Measurements from ENCODE around the gene HPSE2.

HPSE2 gene

DNA sequence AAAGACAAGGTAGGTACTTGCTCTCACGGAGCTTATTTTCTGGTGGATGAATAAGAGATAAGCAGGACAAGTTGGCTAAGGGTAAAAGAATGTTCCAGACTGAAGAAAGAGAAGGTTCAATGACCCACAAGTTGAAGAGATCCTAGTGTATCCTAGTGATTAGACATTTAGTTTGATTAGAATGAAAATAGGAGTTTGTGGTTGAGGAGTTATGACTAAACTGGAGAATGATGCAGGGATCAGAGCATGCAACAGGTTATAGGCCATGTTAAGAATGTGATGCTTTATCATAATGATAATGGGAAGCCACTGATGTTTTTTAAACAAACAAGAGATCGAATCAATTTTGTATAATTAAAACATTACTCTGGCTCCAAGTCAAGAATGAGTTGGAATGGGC lies 357.2 kb downstream of the HPSE2 start:
- WGBS (ENCODE audit: insufficient coverage): 83% methylated on average over 1 of the region's 2 CpGs
- no peaks in the 10 kb centered on the region for H3K9me3 ChIP-seq (ENCODE audit: control extremely low read depth in 1 of 5, control insufficient read depth in 4 of 5, insufficient read depth in 2 of 5, low read depth in 1 of 5, low read length in 4 of 5)
- H3K36me3 ChIP-seq (ENCODE audit: control insufficient read depth in 4 of 4, insufficient read depth in 4 of 4, low read length in 3 of 4): no peaks in the 10 kb centered on the region
- H3K27me3 ChIP-seq (replicated peaks in 2 of 5; ENCODE audit: control insufficient read depth in 4 of 5, insufficient read depth in 5 of 5, low read length in 4 of 5): peaks cover 0 to 2% (median 0%) of the 10 kb centered on the region in 5 experiments
- CTCF ChIA-PET: no interaction called here
- POLR2A ChIA-PET: no interaction called here
- no peak overlapping the region for H3K4me3 ChIP-seq (ENCODE audit: control insufficient read depth in 1 of 7, extremely low read depth in 1 of 7, insufficient read depth in 4 of 7, low read depth in 2 of 7, low read length in 6 of 7)
- no peak overlapping the region for H3K27ac ChIP-seq (ENCODE audit: insufficient read depth in 1 of 2, low read depth in 1 of 2, low read length in 2 of 2, poor library complexity in 1 of 2, severe bottlenecking in 2 of 2)
- no peaks in the 10 kb centered on the region for H3K4me1 ChIP-seq (ENCODE audit: control extremely low read depth in 1 of 4, control insufficient read depth in 4 of 4, insufficient read depth in 4 of 4, low read length in 3 of 4)
- no peak for DNase-seq

DNA sequence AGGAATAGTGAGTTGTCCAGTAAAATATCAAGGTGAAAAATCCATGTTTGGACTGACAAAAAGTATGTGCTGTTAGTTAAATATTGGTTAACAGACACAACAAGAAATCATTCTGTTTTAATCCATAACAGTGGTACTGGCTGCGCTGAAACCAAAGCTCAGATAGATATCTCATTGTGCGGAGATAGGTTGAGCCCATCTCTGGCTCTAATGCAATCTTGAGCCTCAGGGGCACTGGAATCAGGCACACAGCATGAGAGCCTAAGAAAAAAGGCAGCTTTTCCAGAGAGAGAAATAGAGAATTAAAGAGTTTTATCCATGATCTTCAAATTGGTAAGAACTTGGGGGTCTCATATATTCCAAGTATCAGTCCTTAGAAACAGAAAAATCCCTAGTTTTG lies 373.7 kb downstream of the HPSE2 start:
- H3K27me3 ChIP-seq (replicated peaks in 2 of 5; ENCODE audit: control insufficient read depth in 4 of 5, insufficient read depth in 5 of 5, low read length in 4 of 5): no peaks in the 10 kb centered on the region
- H3K4me3 ChIP-seq (ENCODE audit: control insufficient read depth in 1 of 7, extremely low read depth in 1 of 7, insufficient read depth in 4 of 7, low read depth in 2 of 7, low read length in 6 of 7): no peak overlapping the region
- ChIA-PET CTCF (no interaction called here), POLR2A (no interaction called here)
- DNase-seq: no peak
- H3K4me1 ChIP-seq (ENCODE audit: control extremely low read depth in 1 of 4, control insufficient read depth in 4 of 4, insufficient read depth in 4 of 4, low read length in 3 of 4): no peaks in the 10 kb centered on the region
- WGBS (ENCODE audit: insufficient coverage): 100% methylated on average over 2 of the region's 2 CpGs
- no peak overlapping the region for H3K27ac ChIP-seq (ENCODE audit: insufficient read depth in 1 of 2, low read depth in 1 of 2, low read length in 2 of 2, poor library complexity in 1 of 2, severe bottlenecking in 2 of 2)
- no peaks in the 10 kb centered on the region for H3K36me3 ChIP-seq (ENCODE audit: control insufficient read depth in 4 of 4, insufficient read depth in 4 of 4, low read length in 3 of 4)
- peaks cover 0 to 4% (median 0%) of the 10 kb centered on the region in 5 experiments for H3K9me3 ChIP-seq (ENCODE audit: control extremely low read depth in 1 of 5, control insufficient read depth in 4 of 5, insufficient read depth in 2 of 5, low read depth in 1 of 5, low read length in 4 of 5)

GRCh38 chr10:98858525-98858924 lies 377.1 kb downstream of the HPSE2 start:
- ChIA-PET CTCF (no interaction called here), POLR2A (no interaction called here)
- no peak overlapping the region for H3K4me3 ChIP-seq (ENCODE audit: control insufficient read depth in 1 of 7, extremely low read depth in 1 of 7, insufficient read depth in 4 of 7, low read depth in 2 of 7, low read length in 6 of 7)
- no peaks in the 10 kb centered on the region for H3K4me1 ChIP-seq (ENCODE audit: control extremely low read depth in 1 of 4, control insufficient read depth in 4 of 4, insufficient read depth in 4 of 4, low read length in 3 of 4)
- no peaks in the 10 kb centered on the region for H3K36me3 ChIP-seq (ENCODE audit: control insufficient read depth in 4 of 4, insufficient read depth in 4 of 4, low read length in 3 of 4)
- WGBS (ENCODE audit: insufficient coverage): no CpG with 5 or more reads among the region's 2 CpGs
- no peaks in the 10 kb centered on the region for H3K9me3 ChIP-seq (ENCODE audit: control extremely low read depth in 1 of 5, control insufficient read depth in 4 of 5, insufficient read depth in 2 of 5, low read depth in 1 of 5, low read length in 4 of 5)
- no peak overlapping the region for H3K27ac ChIP-seq (ENCODE audit: insufficient read depth in 1 of 2, low read depth in 1 of 2, low read length in 2 of 2, poor library complexity in 1 of 2, severe bottlenecking in 2 of 2)
- DNase-seq: peak in 2 of 3 donors; percentile 1 to 3
- H3K27me3 ChIP-seq (replicated peaks in 2 of 5; ENCODE audit: control insufficient read depth in 4 of 5, insufficient read depth in 5 of 5, low read length in 4 of 5): peaks cover 0 to 6% (median 0%) of the 10 kb centered on the region in 5 experiments

- CTCF ChIA-PET: interaction anchor here (1.2 kb wide), 1 partner anchor 9 kb away, joined by 3 read pairs; no protein-coding TSS in a partner anchor
- 76% methylated on average over 3 of the region's 3 CpGs for WGBS (ENCODE audit: insufficient coverage)
Measured at GRCh38 chr10:98855403-98856189, 380.1 kb downstream of the HPSE2 start.

GRCh38 chr10:98852686-98853085 lies 383.0 kb downstream of the HPSE2 start:
- Histone ChIP-seq H3K27ac (ENCODE audit: insufficient read depth in 1 of 2, low read depth in 1 of 2, low read length in 2 of 2, poor library complexity in 1 of 2, severe bottlenecking in 2 of 2) (no peak overlapping the region), H3K36me3 (ENCODE audit: control insufficient read depth in 4 of 4, insufficient read depth in 4 of 4, low read length in 3 of 4) (no peaks in the 10 kb centered on the region), H3K27me3 (replicated peaks in 2 of 5; ENCODE audit: control insufficient read depth in 4 of 5, insufficient read depth in 5 of 5, low read length in 4 of 5) (peaks cover 0 to 6% (median 0%) of the 10 kb centered on the region in 5 experiments), H3K4me1 (ENCODE audit: control extremely low read depth in 1 of 4, control insufficient read depth in 4 of 4, insufficient read depth in 4 of 4, low read length in 3 of 4) (no peaks in the 10 kb centered on the region), H3K4me3 (ENCODE audit: control insufficient read depth in 1 of 7, extremely low read depth in 1 of 7, insufficient read depth in 4 of 7, low read depth in 2 of 7, low read length in 6 of 7) (no peak overlapping the region), H3K9me3 (ENCODE audit: control extremely low read depth in 1 of 5, control insufficient read depth in 4 of 5, insufficient read depth in 2 of 5, low read depth in 1 of 5, low read length in 4 of 5) (no peaks in the 10 kb centered on the region)
- DNase-seq: no peak
- ChIA-PET CTCF (interaction anchor here (1.1 kb wide), 1 partner anchor 9 kb away, joined by 3 read pairs; no protein-coding TSS in a partner anchor), POLR2A (no interaction called here)
- no CpG with 5 or more reads among the region's 1 CpG for WGBS (ENCODE audit: insufficient coverage)

More at GRCh38 chr10:98855403-98856189, 380.1 kb downstream of the HPSE2 start:
- Histone ChIP-seq H3K27ac (ENCODE audit: insufficient read depth in 1 of 2, low read depth in 1 of 2, low read length in 2 of 2, poor library complexity in 1 of 2, severe bottlenecking in 2 of 2) (no peak overlapping the region), H3K4me3 (ENCODE audit: control insufficient read depth in 1 of 7, extremely low read depth in 1 of 7, insufficient read depth in 4 of 7, low read depth in 2 of 7, low read length in 6 of 7) (no peak overlapping the region), H3K36me3 (ENCODE audit: control insufficient read depth in 4 of 4, insufficient read depth in 4 of 4, low read length in 3 of 4) (no peaks in the 10 kb centered on the region), H3K27me3 (replicated peaks in 2 of 5; ENCODE audit: control insufficient read depth in 4 of 5, insufficient read depth in 5 of 5, low read length in 4 of 5) (peaks cover 0 to 6% (median 0%) of the 10 kb centered on the region in 5 experiments), H3K4me1 (ENCODE audit: control extremely low read depth in 1 of 4, control insufficient read depth in 4 of 4, insufficient read depth in 4 of 4, low read length in 3 of 4) (no peaks in the 10 kb centered on the region), H3K9me3 (ENCODE audit: control extremely low read depth in 1 of 5, control insufficient read depth in 4 of 5, insufficient read depth in 2 of 5, low read depth in 1 of 5, low read length in 4 of 5) (no peaks in the 10 kb centered on the region)
- no peak for DNase-seq
- POLR2A ChIA-PET: no interaction called here

GRCh38 chr10:98848361-98848760 lies 387.3 kb downstream of the HPSE2 start:
- Histone ChIP-seq H3K27ac (ENCODE audit: insufficient read depth in 1 of 2, low read depth in 1 of 2, low read length in 2 of 2, poor library complexity in 1 of 2, severe bottlenecking in 2 of 2) (no peak overlapping the region), H3K36me3 (ENCODE audit: control insufficient read depth in 4 of 4, insufficient read depth in 4 of 4, low read length in 3 of 4) (no peaks in the 10 kb centered on the region), H3K4me1 (ENCODE audit: control extremely low read depth in 1 of 4, control insufficient read depth in 4 of 4, insufficient read depth in 4 of 4, low read length in 3 of 4) (no peaks in the 10 kb centered on the region), H3K4me3 (ENCODE audit: control insufficient read depth in 1 of 7, extremely low read depth in 1 of 7, insufficient read depth in 4 of 7, low read depth in 2 of 7, low read length in 6 of 7) (no peak overlapping the region), H3K27me3 (replicated peaks in 2 of 5; ENCODE audit: control insufficient read depth in 4 of 5, insufficient read depth in 5 of 5, low read length in 4 of 5) (peaks cover 0 to 5% (median 2%) of the 10 kb centered on the region in 5 experiments), H3K9me3 (ENCODE audit: control extremely low read depth in 1 of 5, control insufficient read depth in 4 of 5, insufficient read depth in 2 of 5, low read depth in 1 of 5, low read length in 4 of 5) (no peaks in the 10 kb centered on the region)
- no peak for DNase-seq
- WGBS (ENCODE audit: insufficient coverage): 100% methylated on average over 2 of the region's 2 CpGs
- POLR2A ChIA-PET: no interaction called here
- CTCF ChIA-PET: no interaction called here

- WGBS (ENCODE audit: insufficient coverage): no CpG with 5 or more reads among the region's 2 CpGs
Measured at GRCh38 chr10:98846787-98847186, 388.9 kb downstream of the HPSE2 start.

More at GRCh38 chr10:98846787-98847186, 388.9 kb downstream of the HPSE2 start:
- Histone ChIP-seq H3K27ac (ENCODE audit: insufficient read depth in 1 of 2, low read depth in 1 of 2, low read length in 2 of 2, poor library complexity in 1 of 2, severe bottlenecking in 2 of 2) (no peak overlapping the region), H3K4me1 (ENCODE audit: control extremely low read depth in 1 of 4, control insufficient read depth in 4 of 4, insufficient read depth in 4 of 4, low read length in 3 of 4) (no peaks in the 10 kb centered on the region), H3K9me3 (ENCODE audit: control extremely low read depth in 1 of 5, control insufficient read depth in 4 of 5, insufficient read depth in 2 of 5, low read depth in 1 of 5, low read length in 4 of 5) (no peaks in the 10 kb centered on the region), H3K27me3 (replicated peaks in 2 of 5; ENCODE audit: control insufficient read depth in 4 of 5, insufficient read depth in 5 of 5, low read length in 4 of 5) (peaks cover 0 to 5% (median 0%) of the 10 kb centered on the region in 5 experiments), H3K36me3 (ENCODE audit: control insufficient read depth in 4 of 4, insufficient read depth in 4 of 4, low read length in 3 of 4) (no peaks in the 10 kb centered on the region), H3K4me3 (ENCODE audit: control insufficient read depth in 1 of 7, extremely low read depth in 1 of 7, insufficient read depth in 4 of 7, low read depth in 2 of 7, low read length in 6 of 7) (no peak overlapping the region)
- ChIA-PET POLR2A (no interaction called here), CTCF (interaction anchor here (1.1 kb wide), 1 partner anchor 8 kb away, joined by 3 read pairs; no protein-coding TSS in a partner anchor)
- DNase-seq: no peak
